ENCODE measurements around the gene LY6G6C. TPM values are rescaled to one million over a fixed set of nuclear protein-coding genes. Genes with fewer than 3 reads are reported as not detected.

Gene LY6G6C
- total and polyA plus RNA-seq, 10 of the 15 experiments (the other 5 are each of a cell fraction or from before 2014, with no cell fraction given) = not detected

DNA sequence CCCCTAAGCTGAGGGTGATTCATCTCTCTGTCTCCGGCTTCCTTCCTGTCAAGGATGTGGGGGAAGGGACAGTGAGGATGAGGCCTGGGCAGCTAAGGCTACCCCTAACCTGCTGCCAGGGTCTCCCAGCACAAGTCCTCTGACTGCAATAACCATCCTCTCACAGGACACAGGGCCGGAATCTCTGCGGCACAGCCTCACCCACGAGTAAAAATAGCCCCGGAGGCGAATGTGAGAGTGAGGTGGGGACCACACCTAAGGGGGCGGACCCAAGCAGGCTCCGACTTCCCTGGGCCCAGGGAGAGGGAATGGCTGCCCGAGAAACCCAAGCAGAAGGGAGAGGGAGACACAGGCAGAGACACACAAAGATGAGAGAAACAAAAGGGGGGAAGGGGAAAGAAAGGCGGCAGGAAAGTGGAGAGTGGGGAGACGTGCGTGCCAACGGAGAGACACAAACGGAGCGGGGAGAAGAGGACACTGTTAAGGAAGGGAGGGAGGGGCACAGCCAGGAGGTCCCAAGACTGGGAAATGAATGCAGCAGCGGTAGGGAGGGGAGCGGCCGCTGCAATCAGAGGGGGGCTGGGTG lies 13.4 kb upstream of the LY6G6C start (continued):
- TF ChIP-seq ATF3 (IDR thresholded peaks at IDR 0.05; ENCODE audit: borderline replicate concordance, extremely low read depth, low read depth, low read length) (no peak), SMC3 (IDR thresholded peaks at IDR 0.05; ENCODE audit: borderline replicate concordance, low read length) (0 out of 2 replicates have a peak, but pooled peaks have one; percentile 1)

DNA sequence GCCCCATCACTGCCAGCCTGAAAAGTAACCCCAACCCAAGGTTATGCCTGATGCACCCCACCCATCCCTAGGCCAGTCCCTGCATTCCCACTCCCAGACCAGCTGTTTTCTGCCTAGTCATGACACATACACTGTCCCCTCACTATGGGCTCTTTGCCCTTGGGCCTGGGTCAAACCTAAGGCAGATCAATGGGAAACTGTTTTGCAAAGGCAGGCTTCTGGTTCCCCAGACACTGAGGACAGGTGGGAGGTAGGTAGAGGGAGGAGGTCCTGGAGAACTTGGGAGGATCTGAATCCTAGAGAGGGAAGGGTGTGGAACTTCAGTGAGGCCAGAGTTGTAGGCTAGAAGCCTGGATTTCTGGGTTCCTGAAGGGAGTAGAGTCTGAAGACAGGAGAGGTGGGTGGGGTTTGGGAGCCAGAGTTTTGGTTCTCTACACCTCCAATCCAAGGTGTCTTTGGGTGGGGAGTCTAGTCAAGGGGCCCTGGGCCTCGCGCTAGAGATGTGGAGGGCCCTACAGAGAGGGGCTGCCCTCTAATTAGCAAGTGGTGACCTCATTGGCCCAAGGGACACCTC lies 12.8 kb upstream of the LY6G6C start:
- Histone ChIP-seq H3K9ac (ENCODE audit: control insufficient read depth, insufficient read depth, low read length) (peak overlapping the region; percentile 98), H3K4me3 (peak overlapping the region; percentile 100), H3K36me3 (ENCODE audit: control insufficient read depth in 2 of 2, insufficient read depth in 2 of 2, low read length in 1 of 2) (peaks cover 6 to 13% of the 10 kb centered on the region in 2 experiments; a peak in 3 of 4 replicates), H3K27me3 (replicated peaks in 1 of 2; ENCODE audit: control insufficient read depth in 2 of 2, insufficient read depth in 2 of 2, low read length in 1 of 2) (no peaks in the 10 kb centered on the region), H2AFZ (ENCODE audit: control insufficient read depth, low read depth, low read length) (no peak overlapping the region), H3K79me2 (ENCODE audit: control insufficient read depth, insufficient read depth, low read length) (peaks cover 40% of the 10 kb centered on the region), H3K9me3 (replicated peaks; ENCODE audit: control insufficient read depth, insufficient read depth, low read length) (no peaks in the 10 kb centered on the region), H3K4me1 (ENCODE audit: control insufficient read depth, insufficient read depth, low read length) (peaks cover 26% of the 10 kb centered on the region), H3K27ac (ENCODE audit: control insufficient read depth, insufficient read depth) (peak overlapping the region; percentile 99), H4K20me1 (ENCODE audit: control insufficient read depth, insufficient read depth) (0 out of 2 replicates have a peak, but pooled peaks cover 4% of the 10 kb centered on the region), H3K4me2 (ENCODE audit: control insufficient read depth, insufficient read depth) (peak overlapping the region; percentile 99)
- ChIA-PET RAD21 (ENCODE audit: unreplicated experiment) (interaction anchor here (1.0 to 5.6 kb wide), 3 partner anchors 36 to 96 kb away, joined by 4 to 53 read pairs (median 16); partner anchors contain the start of gene HSPA1B), POLR2A (interaction anchor here (0.6 to 9.7 kb wide), 7 partner anchors 20 to 151 kb away, joined by 3 to 158 read pairs (median 44); partner anchors contain the start of genes HSPA1A, HSPA1B, HSPA1L and LSM2), CTCF (interaction anchor here (0.6 to 15.8 kb wide), 5 partner anchors 12 to 144 kb away, joined by 3 to 208 read pairs (median 4); no protein-coding TSS in a partner anchor), SMC1A (ENCODE audit: uncharacterized antibody, unreplicated experiment) (interaction anchor here (0.6 to 6.3 kb wide), 8 partner anchors 10 to 99 kb away, joined by 3 to 42 read pairs (median 4); partner anchors contain the start of genes LSM2, LY6G5C and MPIG6B)
- BruUV-seq (replicated peaks) = no TSS peak
- intact Hi-C loops (cut with micrococcal nuclease; ENCODE audit: unreplicated experiment) (loop anchor here (5.0 kb wide), 1 partner anchor 52 kb away; the partner anchor contains the start of gene LY6G5C), in situ Hi-C loops (cut with MboI) (no loop called here)
- DNase-seq (ENCODE audit: low read depth, low spot score) (no peak), FAIRE-seq (no peak), ATAC-seq (no peak)
- 0% methylated on average over 2 of the region's 2 CpGs for WGBS (ENCODE audit: insufficient coverage, insufficient replicate concordance, low lambda C conversion rate, missing lambda C conversion rate)
- no peak for TF ChIP-seq EZH2 (IDR thresholded peaks at IDR 0.05; ENCODE audit: borderline replicate concordance, control insufficient read depth, low read depth, low read length)
- no peak for TF ChIP-seq BHLHE40 (IDR thresholded peaks at IDR 0.05; ENCODE audit: borderline replicate concordance in 1 of 2, low read depth in 2 of 2, low read length in 1 of 2)
- TF ChIP-seq SMC3 (IDR thresholded peaks at IDR 0.05; ENCODE audit: borderline replicate concordance, low read length) = peak; percentile 18; the same call in 1 of the 2 replicates
- no peak for TF ChIP-seq ZNF217 (IDR thresholded peaks at IDR 0.05)
- TF ChIP-seq JUNB (IDR thresholded peaks at IDR 0.05) = 0 out of 2 replicates have a peak, but pooled peaks have one; percentile 82
- peak; percentile 95; the same call in 1 of the 2 replicates for TF ChIP-seq ATF7 (IDR thresholded peaks at IDR 0.05; ENCODE audit: low read depth)
- TF ChIP-seq STAT1 (conservative IDR thresholded peaks at IDR 0.05) = no peak
- no peak for TF ChIP-seq MAX (IDR thresholded peaks at IDR 0.05; ENCODE audit: low read depth, low read length)
- TF ChIP-seq MTA3 (IDR thresholded peaks at IDR 0.05; ENCODE audit: borderline replicate concordance, low read length) = no peak
- no peak for TF ChIP-seq ZNF592 (IDR thresholded peaks at IDR 0.05)
- TF ChIP-seq MTA2 (IDR thresholded peaks at IDR 0.05; ENCODE audit: low read depth) = peak; percentile 57; the same call in 1 of the 2 replicates
- TF ChIP-seq SUPT20H (IDR thresholded peaks at IDR 0.05; ENCODE audit: borderline replicate concordance, control insufficient read depth, low read depth, low read length) = no peak
- TF ChIP-seq USF1 (IDR thresholded peaks at IDR 0.05; ENCODE audit: borderline replicate concordance, extremely low read length, insufficient read depth, low read depth, low read length) = no peak

All from GM12878 (cell line).